Upper lobe of right lung (tissue), 1 donor: ENCODE results near the gene TEX26. TPM values are rescaled to one million over a fixed set of nuclear protein-coding genes. Genes with fewer than 3 reads are reported as not detected.

Source experiments
- ATAC-seq: fragments of 200-7000 bp; cut with Tn5 transposase; one replicate; pipeline ENCODE4 v1.9.1; 2020; ENCODE audit warnings: mild to moderate bottlenecking, moderate library complexity
- DNase-seq: peaks from one replicate; pipeline ENCODE4 v3.0.0-alpha.2; 2020
- H3K27ac ChIP-seq: fragments of 200-600 bp; one replicate; pipeline ENCODE4 v1.8.0; 2022
- H3K27me3 ChIP-seq: fragments of 200-600 bp; one replicate; pipeline ENCODE4 v1.8.0; 2022; ENCODE audit warnings: mild to moderate bottlenecking
- H3K36me3 ChIP-seq: fragments of 200-600 bp; one replicate; pipeline ENCODE4 v1.8.0; 2022
- H3K4me1 ChIP-seq: fragments of 200-600 bp; one replicate; pipeline ENCODE4 v1.8.0; 2022
- H3K4me3 ChIP-seq: fragments of 200-600 bp; one replicate; pipeline ENCODE4 v1.8.0; 2022; ENCODE audit warnings: mild to moderate bottlenecking
- H3K9me3 ChIP-seq: fragments of 200-600 bp; one replicate; pipeline ENCODE4 v1.8.0; 2022
- CTCF ChIP-seq: fragments of 200-600 bp; IDR thresholded peaks from one replicate; pipeline ENCODE4 v1.8.0; 2022; ENCODE audit warnings: antibody characterized with exemption
- intact Hi-C: fragments of 100-400 bp; cut with DNase I; formaldehyde crosslinking; loops from one replicate; pipeline ENCODE4 v1.11.0; 2022
- total RNA-seq: library from RNA; stranded (reverse); fragmentation: NEBNext Ultra II Directional; extraction: Animal tissue kit (Norgen Biotek cat#: 25700); gene quantifications from one replicate; pipeline ENCODE4 v1.2.1, GENCODE V29; 2021
- donor health status: DM: no; HTN: yes; CAD: no; lungs with severe emphysema.

TEX26 gene
- total RNA-seq, 1 donor from 2014 or later = not detected

- Histone ChIP-seq H3K4me3 (no peak overlapping the region), H3K4me1 (peaks cover 35% of the 10 kb centered on the region), H3K9me3 (no peaks in the 10 kb centered on the region), H3K36me3 (no peaks in the 10 kb centered on the region), H3K27ac (no peak overlapping the region), H3K27me3 (peaks cover 17% of the 10 kb centered on the region)
- ATAC-seq (no peak), DNase-seq (no peak)
- intact Hi-C loops = no loop called here
- no peak for TF ChIP-seq CTCF
Measured at GRCh38 chr13:30904043-30904442, 28.4 kb upstream of the TEX26 start.

DNA sequence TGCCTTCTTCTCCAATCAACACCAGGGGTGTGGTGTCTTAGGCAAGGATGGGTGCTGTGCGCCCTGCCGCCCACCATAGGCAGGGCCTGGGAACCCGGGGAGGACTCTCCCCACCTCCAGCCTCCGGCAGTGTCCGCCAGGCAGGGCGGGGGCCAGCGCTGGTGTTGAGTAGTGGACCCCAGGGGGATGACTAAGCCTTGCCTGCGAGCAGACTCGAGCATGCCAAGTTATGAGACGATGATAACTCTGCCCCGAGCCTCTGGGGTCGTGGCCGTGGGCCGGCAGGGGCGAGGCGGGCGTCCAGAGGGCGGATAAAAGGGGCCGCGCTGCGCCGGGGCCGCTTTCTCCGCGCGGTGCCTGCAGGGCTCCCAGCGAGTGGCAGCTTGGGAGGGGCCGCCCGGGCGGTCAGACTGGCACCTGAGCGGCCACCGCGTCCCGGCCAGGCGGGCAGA lies 26.5 kb upstream of the TEX26 start, which contains the start of gene MEDAG:
Gene MEDAG (plus strand): TSS at position 340 of the 452 bp plus-strand sequence. CDS start 245 bp downstream, outside the sequence.
- H3K27me3 ChIP-seq = peaks cover 17% of the 10 kb centered on the region
- TF ChIP-seq CTCF = no peak
- ATAC-seq (peak; percentile 42), DNase-seq (peak; percentile 67)
- peaks cover 28% of the 10 kb centered on the region for H3K4me1 ChIP-seq
- peak within 1 kb of the TSS; percentile 47 for H3K27ac ChIP-seq
- intact Hi-C loops = no loop called here
- no peaks in the 10 kb centered on the region for H3K9me3 ChIP-seq
- no peaks in the 10 kb centered on the region for H3K36me3 ChIP-seq
- H3K4me3 ChIP-seq = peak within 1 kb of the TSS; percentile 39

GRCh38 chr13:30906411-30907051 lies 25.9 kb upstream of the TEX26 start:
- Histone ChIP-seq H3K27ac (peak overlapping the region; percentile 47), H3K4me3 (peak overlapping the region; percentile 39), H3K27me3 (peaks cover 17% of the 10 kb centered on the region), H3K9me3 (no peaks in the 10 kb centered on the region), H3K4me1 (peaks cover 28% of the 10 kb centered on the region), H3K36me3 (no peaks in the 10 kb centered on the region)
- no peak for TF ChIP-seq CTCF
- no peak for DNase-seq
- intact Hi-C loops = no loop called here
- peak; percentile 44 for ATAC-seq

DNA sequence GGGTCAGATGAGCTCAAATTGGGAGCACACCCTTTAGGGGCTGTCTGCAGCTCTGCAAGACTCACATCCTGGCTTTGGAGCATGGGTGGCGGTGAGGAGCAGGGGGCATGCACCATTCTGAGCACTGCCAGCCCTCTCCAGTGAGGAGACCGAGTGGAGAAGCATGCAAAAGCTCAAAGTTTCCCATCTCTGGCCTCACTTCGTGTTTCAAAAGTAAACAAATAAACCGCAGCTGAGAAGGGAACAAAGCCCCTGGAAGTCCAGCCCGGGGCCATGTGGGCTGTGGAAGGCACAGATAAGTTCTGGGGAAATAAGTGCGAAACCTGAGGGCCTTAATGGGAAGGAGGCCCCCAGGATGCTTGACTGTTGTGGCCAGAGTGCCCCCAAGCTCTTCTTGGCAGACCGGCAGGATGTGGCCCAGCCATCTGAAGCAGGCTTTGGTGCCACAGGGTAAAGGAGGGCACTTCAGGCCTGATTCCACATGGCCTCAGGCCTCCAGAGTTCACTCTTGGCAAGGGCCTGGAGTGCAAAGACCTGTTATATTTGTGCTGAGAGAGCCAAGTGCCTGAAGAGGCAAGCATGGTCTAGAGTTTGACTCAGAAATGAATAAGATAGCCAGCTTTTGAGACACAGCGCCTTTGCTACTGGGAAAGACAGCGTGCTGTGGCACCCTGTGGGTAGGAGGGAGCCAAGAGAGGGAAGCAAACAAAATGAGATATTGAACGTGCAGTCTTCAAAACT lies 25.2 kb upstream of the TEX26 start:
- Histone ChIP-seq H3K4me1 (peaks cover 28% of the 10 kb centered on the region), H3K27me3 (peaks cover 17% of the 10 kb centered on the region), H3K36me3 (no peaks in the 10 kb centered on the region), H3K4me3 (peak overlapping the region; percentile 39), H3K27ac (peak overlapping the region; percentile 11), H3K9me3 (no peaks in the 10 kb centered on the region)
- DNase-seq = no peak
- TF ChIP-seq CTCF = no peak
- peak; percentile 62 for ATAC-seq
- intact Hi-C loops = no loop called here

DNA sequence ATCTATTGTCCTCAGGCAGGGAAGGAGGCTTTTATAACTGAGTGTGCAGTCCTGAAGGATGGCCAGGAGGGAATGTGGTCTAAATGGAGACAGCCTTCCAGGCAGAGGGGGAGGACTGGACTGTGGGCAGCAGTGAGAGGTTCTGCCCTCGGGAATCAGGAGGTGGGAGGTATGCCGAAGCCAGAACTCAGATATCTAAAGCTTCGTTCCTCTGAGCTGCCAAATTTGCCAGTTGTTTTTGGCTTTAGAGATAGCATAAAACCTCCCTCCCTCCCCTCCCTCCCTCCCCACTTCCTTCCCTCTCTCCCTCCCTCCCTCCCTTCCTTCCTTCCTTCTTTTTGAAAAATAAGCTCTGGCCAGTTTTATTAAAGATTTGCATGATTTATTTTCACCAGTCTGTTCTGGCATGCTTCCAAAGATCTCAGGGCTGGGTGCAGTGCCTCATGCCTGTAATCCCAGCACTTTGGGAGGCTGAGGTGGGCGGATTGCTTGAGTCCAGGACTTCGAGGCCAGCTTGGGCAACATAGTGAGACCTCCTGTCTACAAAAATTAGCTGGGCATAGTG lies 24.0 kb upstream of the TEX26 start:
- H3K4me3 ChIP-seq = peak overlapping the region; percentile 39

More for the DNA sequence above, 24.0 kb upstream of the TEX26 start:
- ATAC-seq (no peak), DNase-seq (no peak)
- intact Hi-C loops = no loop called here
- Histone ChIP-seq H3K36me3 (no peaks in the 10 kb centered on the region), H3K27ac (no peak overlapping the region), H3K4me1 (peaks cover 28% of the 10 kb centered on the region), H3K9me3 (no peaks in the 10 kb centered on the region), H3K27me3 (peaks cover 17% of the 10 kb centered on the region)
- TF ChIP-seq CTCF = no peak
